HG03521 (cell line): Measurements from ENCODE around the gene ODAPH.
"Not testable (repeated sequence)": the region's sequence is repeated elsewhere in the genome, so short reads cannot be mapped to it uniquely, and the experiment has no call there.

Source experiments
- ATAC-seq: cut with Tn5 transposase; IDR thresholded peaks from one replicate; pipeline ENCODE4 v1.9.1; 2021; ENCODE audit warnings: mild to moderate bottlenecking, moderate library complexity; ENCODE audit not compliant: unreplicated experiment

ODAPH gene

DNA sequence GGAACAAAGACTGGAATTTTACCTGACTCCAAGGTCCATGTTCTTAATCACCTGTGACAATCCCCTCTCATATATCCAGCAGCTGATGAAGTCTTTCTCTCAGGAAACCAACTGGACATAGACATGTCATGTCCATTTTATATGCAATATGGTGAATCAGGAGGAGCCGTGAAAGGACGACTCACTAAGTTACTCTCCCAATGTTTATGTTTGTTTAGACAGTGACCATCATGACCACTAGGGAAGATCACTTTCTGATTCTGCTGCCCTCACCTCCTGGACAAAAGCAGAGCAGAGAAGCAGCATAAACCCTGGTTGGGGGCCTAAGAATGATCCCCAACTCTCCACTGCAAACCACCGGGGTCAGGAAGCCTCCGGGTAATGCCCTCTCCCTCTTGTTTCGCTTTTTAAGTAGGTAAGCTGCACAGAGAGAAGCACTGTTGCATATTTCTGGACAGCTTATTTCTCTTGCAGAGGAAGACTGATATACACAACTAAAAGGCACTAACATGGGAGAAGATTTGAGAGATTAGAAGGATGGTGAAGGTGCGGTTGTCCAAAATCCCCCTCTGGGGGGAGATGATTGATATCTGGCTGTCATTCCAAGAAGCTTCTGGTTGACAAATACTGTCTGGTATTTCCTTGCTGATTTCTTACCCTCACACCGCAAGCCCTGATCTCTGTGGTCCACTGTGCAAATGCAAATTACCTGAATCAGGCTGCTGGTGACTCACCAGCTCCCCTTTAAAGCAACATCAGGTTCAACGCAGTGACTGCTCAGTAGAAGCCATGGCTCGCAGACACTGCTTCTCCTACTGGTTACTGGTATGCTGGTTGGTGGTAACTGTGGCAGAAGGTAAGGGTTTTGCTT is at the start of gene ODAPH:
Gene ODAPH, plus strand, starts transcription at position 773 of the 871 bp plus-strand sequence. Its CDS starts 17 bp downstream, at position 790.
- ATAC-seq, result peak; percentile 88

DNA sequence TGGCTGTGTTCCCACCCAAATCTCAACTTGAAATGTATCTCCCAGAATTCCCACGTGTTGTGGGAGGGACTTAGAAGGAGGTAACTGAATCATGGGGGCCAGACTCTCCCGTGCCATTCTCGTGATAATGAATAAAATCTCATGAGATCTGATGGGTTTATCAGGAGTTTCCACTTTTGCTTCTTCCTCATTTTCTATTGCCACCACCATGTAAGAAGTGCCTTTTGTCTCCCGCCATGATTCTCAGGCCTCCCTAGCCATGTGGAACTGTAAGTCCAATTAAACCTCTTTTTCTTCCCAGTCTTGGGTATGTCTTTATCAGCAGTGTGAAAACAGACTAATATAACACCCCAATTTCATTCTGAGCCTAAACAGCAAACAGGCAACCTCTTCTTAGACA is 46.3 kb upstream of the ODAPH start:
- not testable (repeated sequence) for ATAC-seq

GRCh38 chr4:75511841-75512240 is 44.0 kb upstream of the ODAPH start:
- no peak for ATAC-seq

DNA sequence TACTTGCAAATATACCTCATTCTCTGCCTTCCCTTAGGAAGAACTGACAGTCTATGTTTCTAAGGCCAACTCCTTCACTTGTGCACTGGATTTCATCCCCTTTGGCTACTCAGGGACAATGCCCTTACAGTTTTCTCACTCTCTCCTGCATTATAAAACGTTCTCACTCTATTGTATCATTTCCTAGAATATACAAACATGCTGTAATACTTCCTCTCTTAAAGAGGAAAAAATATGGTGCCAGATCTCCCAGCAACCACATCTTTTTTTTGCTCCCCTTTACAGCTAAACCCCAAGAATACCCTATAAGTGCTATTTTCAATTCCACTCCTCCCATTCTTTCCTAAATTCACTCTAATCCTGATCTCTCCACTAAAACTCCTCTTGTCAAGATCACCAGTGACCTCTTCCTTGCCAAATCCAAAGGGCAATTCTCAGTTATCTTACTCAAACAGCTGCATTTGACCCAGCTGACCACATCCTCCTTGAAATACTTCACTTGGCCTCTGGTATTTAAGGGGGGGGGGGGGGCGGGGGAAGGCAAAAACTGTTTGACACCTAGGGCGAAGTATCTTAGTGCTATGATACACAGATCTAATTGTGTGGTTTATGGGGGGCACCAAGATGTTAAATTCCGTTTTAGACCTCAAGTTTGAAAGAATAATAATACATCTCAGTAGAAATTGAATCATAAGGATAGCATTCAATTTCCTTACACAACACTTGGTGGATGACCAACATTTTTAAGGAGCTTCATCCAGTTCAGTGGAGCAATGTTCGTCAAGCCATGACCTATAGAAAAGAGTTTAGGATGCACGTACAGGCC is 43.3 kb upstream of the ODAPH start:
- ATAC-seq, result no peak

GRCh38 chr4:75513526-75514130 is 42.2 kb upstream of the ODAPH start:
- no peak for ATAC-seq

- peak; percentile 94 for ATAC-seq
Measured at GRCh38 chr4:75514131-75514948, 41.5 kb upstream of the ODAPH start, which contains the start of the genes RCHY1 and THAP6. RCHY1 (minus strand) TSS chr4:75514403; CDS start chr4:75514286, 117 bp downstream. THAP6 (plus strand) TSS chr4:75514473; CDS start chr4:75515453, 980 bp downstream.

- no peak for ATAC-seq
Measured at GRCh38 chr4:75514949-75515612, 40.8 kb upstream of the ODAPH start.

GRCh38 chr4:75516144-75516543 is 39.7 kb upstream of the ODAPH start:
- ATAC-seq, result no peak

GRCh38 chr4:75519452-75519851 is 36.4 kb upstream of the ODAPH start:
- not testable (repeated sequence) for ATAC-seq

- ATAC-seq, result no peak
Measured at GRCh38 chr4:75525086-75525485, 30.8 kb upstream of the ODAPH start.

DNA sequence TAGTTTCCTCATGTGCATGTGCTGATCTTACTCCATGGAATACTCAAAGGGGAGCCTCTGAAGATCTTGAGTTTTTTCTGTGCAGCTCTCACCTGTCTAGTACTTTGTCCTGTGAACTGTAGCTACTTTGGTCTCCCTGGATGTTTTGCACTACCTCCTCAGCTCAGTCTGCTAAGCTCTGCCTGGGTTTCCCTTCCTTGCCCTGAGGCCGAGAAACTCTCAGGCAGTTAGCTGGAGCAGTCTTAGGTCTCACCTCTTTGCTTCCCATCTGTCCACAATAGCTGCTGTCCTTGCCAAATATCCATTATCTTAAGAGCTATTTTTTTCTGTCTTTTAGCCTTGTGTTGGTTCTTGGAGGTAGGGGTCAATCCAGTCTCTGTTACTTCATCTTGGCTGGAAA is 30.0 kb upstream of the ODAPH start:
- no peak for ATAC-seq

- no peak for ATAC-seq
Measured at GRCh38 chr4:75527482-75527881, 28.4 kb upstream of the ODAPH start.

GRCh38 chr4:75530556-75531322 is 25.1 kb upstream of the ODAPH start:
- no peak for ATAC-seq

GRCh38 chr4:75531536-75532143 is 24.2 kb upstream of the ODAPH start:
- ATAC-seq, result not testable (repeated sequence)

GRCh38 chr4:75533339-75533887 is 22.5 kb upstream of the ODAPH start:
- ATAC-seq, result not testable (repeated sequence)

DNA sequence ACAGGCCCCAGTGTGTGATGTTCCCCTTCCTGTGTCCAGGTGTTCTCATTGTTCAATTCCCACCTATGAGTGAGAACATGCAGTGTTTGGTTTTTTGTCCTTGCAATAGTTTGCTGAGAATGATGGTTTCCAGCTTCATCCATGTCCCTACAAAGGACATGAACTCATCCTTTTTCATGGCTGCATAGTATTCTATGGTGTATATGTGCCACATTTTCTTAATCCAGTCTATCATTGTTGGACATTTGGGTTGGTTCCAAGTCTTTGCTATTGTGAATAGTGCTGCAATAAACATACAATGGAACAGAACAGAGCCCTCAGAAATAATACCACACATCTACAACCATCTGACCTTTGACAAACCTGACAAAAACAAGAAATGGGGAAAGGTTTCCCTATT is 21.9 kb upstream of the ODAPH start:
- not testable (repeated sequence) for ATAC-seq

- ATAC-seq, result not testable (repeated sequence)
Measured at GRCh38 chr4:75537308-75537707, 18.6 kb upstream of the ODAPH start.

- ATAC-seq, result no peak
Measured at GRCh38 chr4:75542824-75543223, 13.0 kb upstream of the ODAPH start.
